PC-9 (cell line): Measurements from ENCODE around the gene TAOK2. TPM values are rescaled to one million over a fixed set of nuclear protein-coding genes. Genes with fewer than 3 reads are reported as not detected.

Experiments used
- BruUV-seq: library from RNA; stranded (reverse); fragments of 400-500 nt; replicated peaks from 2 replicates; lab custom pipeline; 2021; lab: Mats Ljungman, UMichigan
- CTCF ChIA-PET: fragments of 300-600 bp; sonication (Branson Sonifier 250); formaldehyde crosslinking; loops from one replicate; lab custom pipeline; 2022; ENCODE audit warnings: antibody characterized with exemption; lab: Charles Lee
- POLR2A ChIA-PET: fragments of 300-600 bp; sonication (Branson Sonifier 250); formaldehyde crosslinking; loops from one replicate; lab custom pipeline; 2022; ENCODE audit warnings: antibody characterized with exemption; ENCODE audit not compliant: unreplicated experiment; lab: Charles Lee
- DNase-seq, 2 experiments: peaks; one replicate each; pipeline versions ENCODE4 v3.0.0 to v3.0.0-alpha.2; 2015 to 2022; ENCODE audit warnings: mixed read lengths in 1 of 2
- H2AFZ ChIP-seq: fragments of 200-600 bp; sonication (generic); 2 replicates; pipeline ENCODE4 v1.8.1; 2017; ENCODE audit warnings: antibody characterized with exemption
- H3F3A ChIP-seq: fragments of 200-600 bp; sonication (generic); 2 replicates; pipeline ENCODE4 v1.8.1; 2017; ENCODE audit warnings: antibody characterized with exemption, mild to moderate bottlenecking, low read depth; ENCODE audit not compliant: insufficient read depth
- H3K27ac ChIP-seq: fragments of 200-600 bp; sonication (generic); 2 replicates; pipeline ENCODE4 v1.6.1; 2016; ENCODE audit warnings: mixed run types
- H3K27me3 ChIP-seq: fragments of 200-600 bp; sonication (generic); 2 replicates; pipeline ENCODE4 v1.6.1; 2016; ENCODE audit warnings: low read depth, mixed run types; ENCODE audit not compliant: insufficient read depth
- H3K36me3 ChIP-seq: fragments of 200-600 bp; sonication (generic); 2 replicates; pipeline ENCODE4 v1.6.1; 2016; ENCODE audit warnings: low read depth, mixed run types
- H3K4me1 ChIP-seq: fragments of 200-600 bp; sonication (generic); replicated peaks from 2 replicates; pipeline ENCODE4 v1.6.1; 2016; ENCODE audit warnings: mixed run types; ENCODE audit not compliant: insufficient read depth
- H3K4me2 ChIP-seq: fragments of 200-600 bp; sonication (generic); 2 replicates; pipeline ENCODE4 v1.6.1; 2017; ENCODE audit warnings: mixed run types
- H3K4me3 ChIP-seq: fragments of 200-600 bp; sonication (generic); 2 replicates; pipeline ENCODE4 v1.6.1; 2016; ENCODE audit warnings: mixed run types
- H3K79me2 ChIP-seq: fragments of 200-600 bp; sonication (generic); 2 replicates; pipeline ENCODE4 v1.6.1; 2017; ENCODE audit warnings: low read depth, mixed run types
- H3K9me2 ChIP-seq: fragments of 200-600 bp; sonication (generic); 2 replicates; pipeline ENCODE4 v1.8.1; 2017; ENCODE audit warnings: mild to moderate bottlenecking; ENCODE audit not compliant: insufficient read depth
- H3K9me3 ChIP-seq: fragments of 200-600 bp; sonication (generic); 2 replicates; pipeline ENCODE4 v1.8.1; 2016; ENCODE audit warnings: low read depth; ENCODE audit not compliant: insufficient read depth
- H4K20me1 ChIP-seq: fragments of 200-600 bp; sonication (generic); 2 replicates; pipeline ENCODE4 v1.8.1; 2017; ENCODE audit not compliant: insufficient read depth
- EZH2 ChIP-seq: fragments of 200-600 bp; sonication (generic); IDR thresholded peaks from 2 replicates; pipeline ENCODE4 v1.8.0; 2017; ENCODE audit warnings: antibody characterized with exemption, low read depth
- intact Hi-C: fragments of 100-400 bp; cut with micrococcal nuclease; formaldehyde crosslinking; loops from one replicate; pipeline ENCODE4 v1.10.0; 2022; ENCODE audit not compliant: unreplicated experiment
- total RNA-seq: library from RNA; stranded (reverse); gene quantifications from 2 replicates; pipeline ENCODE4 v1.2.3, GENCODE V29; 2021
- TF ChIP-seq, protein P1 (sequence below): fragments of 200-600 bp; sonication (generic); conservative IDR thresholded peaks from 2 replicates; pipeline ENCODE4 v1.6.1; 2017; ENCODE audit warnings: mixed run types, antibody characterized with exemption, mild to moderate bottlenecking, moderate library complexity

TAOK2 gene
- total RNA-seq, 1 experiment from 2014 or later, result 82.9 TPM

DNA sequence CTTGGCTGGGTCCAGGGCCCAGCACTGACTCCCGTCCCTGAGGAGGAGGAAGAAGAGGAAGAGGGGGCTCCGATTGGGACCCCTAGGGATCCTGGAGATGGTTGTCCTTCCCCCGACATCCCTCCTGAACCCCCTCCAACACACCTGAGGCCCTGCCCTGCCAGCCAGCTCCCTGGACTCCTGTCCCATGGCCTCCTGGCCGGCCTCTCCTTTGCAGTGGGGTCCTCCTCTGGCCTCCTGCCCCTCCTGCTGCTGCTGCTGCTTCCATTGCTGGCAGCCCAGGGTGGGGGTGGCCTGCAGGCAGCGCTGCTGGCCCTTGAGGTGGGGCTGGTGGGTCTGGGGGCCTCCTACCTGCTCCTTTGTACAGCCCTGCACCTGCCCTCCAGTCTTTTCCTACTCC, 13.3 kb downstream of the TAOK2 start:
- Histone ChIP-seq H3K4me3 (no peak overlapping the region), H3K9me2 (no peaks in the 10 kb centered on the region), H2AFZ (no peak overlapping the region), H3K27ac (no peak overlapping the region), H3K27me3 (no peaks in the 10 kb centered on the region), H3K9me3 (no peaks in the 10 kb centered on the region), H4K20me1 (no peaks in the 10 kb centered on the region), H3K36me3 (peaks cover 25% of the 10 kb centered on the region), H3K79me2 (no peaks in the 10 kb centered on the region), H3K4me2 (no peak overlapping the region), H3F3A (peaks cover 14% of the 10 kb centered on the region), H3K4me1 (no peaks in the 10 kb centered on the region)
- DNase-seq, result no peak
- intact Hi-C loops, result no loop called here
- POLR2A ChIA-PET, result interaction anchor here (0.6 kb wide), 1 partner anchor 197 kb away, joined by 4 read pairs; the partner anchor contains the start of gene KIF22
- CTCF ChIA-PET, result no interaction called here
- BruUV-seq, result no TSS peak
- TF ChIP-seq EZH2, result no peak
- TF ChIP-seq, protein P1, sequence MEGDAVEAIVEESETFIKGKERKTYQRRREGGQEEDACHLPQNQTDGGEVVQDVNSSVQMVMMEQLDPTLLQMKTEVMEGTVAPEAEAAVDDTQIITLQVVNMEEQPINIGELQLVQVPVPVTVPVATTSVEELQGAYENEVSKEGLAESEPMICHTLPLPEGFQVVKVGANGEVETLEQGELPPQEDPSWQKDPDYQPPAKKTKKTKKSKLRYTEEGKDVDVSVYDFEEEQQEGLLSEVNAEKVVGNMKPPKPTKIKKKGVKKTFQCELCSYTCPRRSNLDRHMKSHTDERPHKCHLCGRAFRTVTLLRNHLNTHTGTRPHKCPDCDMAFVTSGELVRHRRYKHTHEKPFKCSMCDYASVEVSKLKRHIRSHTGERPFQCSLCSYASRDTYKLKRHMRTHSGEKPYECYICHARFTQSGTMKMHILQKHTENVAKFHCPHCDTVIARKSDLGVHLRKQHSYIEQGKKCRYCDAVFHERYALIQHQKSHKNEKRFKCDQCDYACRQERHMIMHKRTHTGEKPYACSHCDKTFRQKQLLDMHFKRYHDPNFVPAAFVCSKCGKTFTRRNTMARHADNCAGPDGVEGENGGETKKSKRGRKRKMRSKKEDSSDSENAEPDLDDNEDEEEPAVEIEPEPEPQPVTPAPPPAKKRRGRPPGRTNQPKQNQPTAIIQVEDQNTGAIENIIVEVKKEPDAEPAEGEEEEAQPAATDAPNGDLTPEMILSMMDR, result no peak

DNA sequence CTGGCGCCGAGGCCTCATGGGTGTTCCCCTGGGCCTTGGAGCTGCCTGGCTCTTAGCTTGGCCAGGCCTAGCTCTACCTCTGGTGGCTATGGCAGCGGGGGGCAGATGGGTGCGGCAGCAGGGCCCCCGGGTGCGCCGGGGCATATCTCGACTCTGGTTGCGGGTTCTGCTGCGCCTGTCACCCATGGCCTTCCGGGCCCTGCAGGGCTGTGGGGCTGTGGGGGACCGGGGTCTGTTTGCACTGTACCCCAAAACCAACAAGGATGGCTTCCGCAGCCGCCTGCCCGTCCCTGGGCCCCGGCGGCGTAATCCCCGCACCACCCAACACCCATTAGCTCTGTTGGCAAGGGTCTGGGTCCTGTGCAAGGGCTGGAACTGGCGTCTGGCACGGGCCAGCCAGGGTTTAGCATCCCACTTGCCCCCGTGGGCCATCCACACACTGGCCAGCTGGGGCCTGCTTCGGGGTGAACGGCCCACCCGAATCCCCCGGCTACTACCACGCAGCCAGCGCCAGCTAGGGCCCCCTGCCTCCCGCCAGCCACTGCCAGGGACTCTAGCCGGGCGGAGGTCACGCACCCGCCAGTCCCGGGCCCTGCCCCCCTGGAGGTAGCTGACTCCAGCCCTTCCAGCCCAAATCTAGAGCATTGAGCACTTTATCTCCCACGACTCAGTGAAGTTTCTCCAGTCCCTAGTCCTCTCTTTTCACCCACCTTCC, 13.9 kb downstream of the TAOK2 start:
- no peaks in the 10 kb centered on the region for H3K79me2 ChIP-seq
- no peak overlapping the region for H2AFZ ChIP-seq
- TF ChIP-seq, protein P1, result no peak
- TF ChIP-seq EZH2, result no peak
- no TSS peak for BruUV-seq
- H3K36me3 ChIP-seq, result peaks cover 21% of the 10 kb centered on the region
- H3K4me2 ChIP-seq, result no peak overlapping the region
- no peaks in the 10 kb centered on the region for H3K27me3 ChIP-seq
- H3K4me3 ChIP-seq, result no peak overlapping the region
- peaks cover 20% of the 10 kb centered on the region for H3F3A ChIP-seq
- H3K9me2 ChIP-seq, result no peaks in the 10 kb centered on the region
- no peaks in the 10 kb centered on the region for H3K4me1 ChIP-seq
- DNase-seq, result no peak
- H4K20me1 ChIP-seq, result no peaks in the 10 kb centered on the region
- H3K27ac ChIP-seq, result no peak overlapping the region
- no peaks in the 10 kb centered on the region for H3K9me3 ChIP-seq
- ChIA-PET CTCF (no interaction called here), POLR2A (interaction anchor here (0.6 kb wide), 1 partner anchor 197 kb away, joined by 4 read pairs; the partner anchor contains the start of gene KIF22)
- intact Hi-C loops, result no loop called here

DNA sequence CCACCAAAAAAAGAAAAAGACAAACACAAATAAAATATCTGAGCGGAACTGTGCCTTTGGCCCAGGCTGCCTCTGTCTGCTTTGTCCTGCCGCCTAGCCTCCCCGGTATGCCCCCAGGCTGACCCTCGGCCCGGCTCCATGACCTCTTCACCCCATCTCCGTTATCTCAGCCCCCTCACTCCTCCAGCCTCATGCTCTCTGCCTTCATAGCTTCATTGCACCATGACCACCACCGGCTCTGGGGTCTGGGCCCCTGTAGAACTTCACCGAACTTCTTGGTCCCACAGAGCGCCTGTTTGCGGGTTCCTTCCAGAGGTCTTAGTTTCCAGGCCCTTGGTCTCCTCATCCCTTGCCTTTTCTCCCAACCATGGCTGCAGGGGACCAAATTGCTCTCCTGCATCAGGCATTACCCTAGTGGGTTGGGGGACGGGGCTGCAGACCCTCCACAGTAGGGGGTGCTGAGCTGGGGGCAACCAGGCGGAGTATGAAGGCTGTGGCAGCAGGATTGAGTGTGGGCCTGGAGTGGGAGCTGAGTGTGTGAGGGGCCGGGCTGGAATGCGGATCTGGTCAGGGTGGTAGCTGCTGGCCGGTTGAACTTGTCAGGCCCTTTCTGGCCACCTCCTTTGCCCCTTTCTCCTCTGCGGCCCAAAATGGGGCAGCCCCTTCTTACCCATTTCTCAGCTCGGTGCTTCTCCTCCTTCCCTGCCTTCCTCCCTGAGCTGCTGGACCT, 14.8 kb downstream of the TAOK2 start:
- CTCF ChIA-PET, result no interaction called here
- Histone ChIP-seq H3K4me2 (no peak overlapping the region), H3K4me3 (no peak overlapping the region), H3K36me3 (peaks cover 19% of the 10 kb centered on the region), H2AFZ (no peak overlapping the region), H3K9me3 (no peaks in the 10 kb centered on the region), H4K20me1 (no peaks in the 10 kb centered on the region), H3K27me3 (no peaks in the 10 kb centered on the region), H3K27ac (no peak overlapping the region), H3K9me2 (no peaks in the 10 kb centered on the region), H3K4me1 (peaks cover 2% of the 10 kb centered on the region; the same call in 1 of the 2 replicates), H3F3A (peaks cover 22% of the 10 kb centered on the region), H3K79me2 (no peaks in the 10 kb centered on the region)
- no peak for DNase-seq
- BruUV-seq, result no TSS peak
- intact Hi-C loops, result no loop called here
- POLR2A ChIA-PET, result no interaction called here
- TF ChIP-seq, protein P1, result no peak
- TF ChIP-seq EZH2, result no peak
